GM19328 (cell line): ENCODE data around the gene ANO4.

ENCODE experiments used
- ATAC-seq: cut with Tn5 transposase; IDR thresholded peaks from one replicate; pipeline ENCODE4 v1.9.1; 2021; ENCODE audit warnings: mild to moderate bottlenecking, moderate library complexity; ENCODE audit not compliant: unreplicated experiment

ANO4 gene

DNA sequence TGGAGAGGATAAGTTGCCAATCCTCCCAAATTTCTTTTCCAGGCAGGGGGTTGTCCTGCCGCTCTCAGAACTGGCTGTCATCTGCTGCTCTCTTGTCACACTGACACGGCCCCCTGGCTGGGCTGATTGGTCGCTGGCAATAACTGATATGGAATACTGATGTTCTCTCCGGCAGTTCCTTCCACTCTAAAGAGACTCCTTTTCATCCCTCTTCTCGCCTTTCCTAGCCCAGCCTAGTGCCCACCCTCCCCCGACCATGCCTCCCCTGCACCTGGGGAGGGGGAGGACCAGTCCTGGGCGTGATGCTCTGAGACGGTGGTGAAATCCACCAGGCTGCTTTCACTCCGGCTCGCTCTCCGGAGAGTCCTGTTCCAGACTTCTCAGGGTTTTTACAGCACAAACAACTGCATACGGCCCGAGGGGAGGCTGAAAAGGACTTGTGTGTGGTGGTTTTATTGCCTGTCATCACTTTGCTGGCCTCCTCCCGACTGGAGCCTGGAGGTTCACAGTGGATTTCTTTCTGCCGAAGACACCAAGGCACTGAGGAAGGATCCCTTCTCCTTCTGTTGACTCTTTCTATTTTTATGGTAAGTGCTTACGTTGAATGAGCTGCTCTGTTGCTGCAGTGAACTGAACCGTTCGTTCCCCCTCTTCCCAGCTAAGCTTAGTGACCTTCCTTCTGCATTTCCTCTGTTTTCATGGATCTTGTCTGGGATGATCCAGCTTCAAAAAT, at the start of gene ANO4:
TSS of gene ANO4 (plus strand) at position 336 of the 733 bp plus-strand sequence. CDS start 107,010 bp downstream, outside the sequence.
- no peak for ATAC-seq

DNA sequence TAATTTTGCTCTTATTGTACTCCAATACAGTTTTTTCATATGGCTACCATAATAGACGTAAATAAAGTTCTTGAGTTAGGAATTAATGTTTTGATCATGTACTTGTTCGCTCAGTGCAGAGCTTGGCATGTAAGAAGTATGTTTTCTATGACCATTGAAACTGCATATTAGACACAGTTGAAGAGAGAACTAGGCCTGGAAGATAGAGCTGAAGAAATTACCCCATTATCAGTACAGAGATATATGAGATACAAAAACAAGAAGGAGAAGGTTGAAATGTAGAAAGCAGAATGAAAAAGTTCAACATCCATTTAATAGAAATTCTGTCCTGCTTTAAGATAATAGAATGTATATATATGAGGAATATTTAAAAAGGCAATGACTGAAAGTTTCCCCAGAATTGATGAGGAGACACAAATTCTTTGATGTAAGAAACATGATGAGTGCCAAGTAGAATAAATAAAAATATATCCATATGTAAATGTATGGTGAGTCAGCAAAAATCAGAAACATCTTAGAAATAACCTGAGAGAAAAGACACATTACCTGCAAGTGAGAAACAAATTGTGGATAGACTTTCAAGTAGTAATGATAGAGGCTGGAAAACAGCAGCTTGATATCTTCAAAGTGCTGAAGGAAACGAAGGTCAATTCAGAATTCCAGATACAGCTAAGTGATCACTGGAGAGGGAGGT, 49.1 kb upstream of the ANO4 start:
- ATAC-seq = no peak

DNA sequence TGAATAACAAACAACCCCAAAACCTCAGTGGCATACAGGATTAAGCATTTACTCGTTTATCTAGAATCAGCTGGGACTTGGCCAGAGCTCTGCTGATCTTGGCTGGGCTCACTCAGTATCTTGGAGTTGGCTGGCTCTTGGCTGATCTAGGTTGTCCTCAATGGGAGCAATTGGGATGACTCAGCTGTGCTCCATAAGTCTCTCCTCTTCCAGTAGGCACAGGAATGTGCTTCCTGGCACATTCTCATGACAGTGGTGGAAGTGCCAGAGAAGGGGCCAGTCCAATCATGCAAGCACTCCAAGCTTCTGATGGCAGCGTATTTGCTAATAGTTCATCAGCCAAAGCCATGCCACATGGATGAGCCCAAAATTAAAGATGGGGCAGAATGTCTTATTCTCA, 41.7 kb upstream of the ANO4 start:
- no peak for ATAC-seq

DNA sequence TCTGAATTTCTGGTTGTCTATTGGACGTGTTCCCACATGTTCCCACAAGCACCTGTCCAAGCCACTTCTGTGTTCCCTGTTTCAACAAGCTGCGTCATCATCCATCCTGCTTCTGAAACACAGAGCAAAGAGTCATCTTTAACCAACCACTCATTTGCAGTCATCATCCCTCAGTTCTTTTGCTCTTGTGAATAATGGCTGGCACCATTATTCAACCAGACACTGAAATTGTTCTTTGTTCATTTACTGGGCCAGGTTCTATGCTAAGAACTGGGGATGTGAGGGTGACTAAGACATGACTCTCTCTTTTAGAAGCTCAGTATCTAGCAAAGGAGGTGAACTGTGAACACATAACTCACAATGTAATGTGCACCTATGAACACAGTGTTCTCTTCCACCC, 40.7 kb upstream of the ANO4 start:
- no peak for ATAC-seq

DNA sequence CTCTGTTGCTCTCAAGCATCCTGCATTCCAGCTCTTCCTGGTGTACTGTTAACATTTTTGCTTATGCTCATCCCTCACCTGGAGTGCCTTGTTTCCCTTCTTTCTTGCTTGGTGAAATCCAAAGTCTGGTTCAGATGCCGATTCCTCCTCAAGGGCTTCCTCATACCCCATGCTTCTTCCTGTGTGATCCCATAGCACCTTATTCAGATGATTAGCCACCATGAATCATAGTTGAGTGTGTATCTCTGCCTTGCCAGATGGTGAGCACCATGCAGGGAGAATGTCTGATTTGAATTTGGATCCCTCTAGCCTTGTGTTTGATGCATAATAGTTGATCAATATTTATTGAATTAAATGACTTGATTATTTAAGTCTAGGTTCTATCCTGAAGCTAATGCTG, 39.4 kb upstream of the ANO4 start:
- ATAC-seq = no peak

DNA sequence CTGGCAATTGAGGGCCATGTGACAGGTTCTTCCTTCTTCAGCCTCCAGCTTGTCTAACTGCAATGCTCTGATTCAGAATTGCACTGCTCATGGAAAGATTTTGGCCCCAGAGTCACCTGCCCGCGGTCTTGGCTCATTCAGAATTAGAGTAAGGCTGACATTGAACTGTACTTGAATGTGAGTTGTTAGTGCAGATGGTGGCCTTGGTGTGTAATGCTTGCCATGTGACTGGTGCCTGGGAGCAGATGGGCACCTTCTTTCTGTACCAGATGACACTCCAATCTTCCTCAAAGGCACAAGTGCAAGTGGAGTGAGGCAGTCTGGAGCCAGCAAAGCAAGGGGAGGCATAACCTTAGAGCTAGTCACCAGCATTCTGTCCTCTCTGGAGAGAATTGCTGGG, 36.5 kb upstream of the ANO4 start:
- ATAC-seq = no peak

DNA sequence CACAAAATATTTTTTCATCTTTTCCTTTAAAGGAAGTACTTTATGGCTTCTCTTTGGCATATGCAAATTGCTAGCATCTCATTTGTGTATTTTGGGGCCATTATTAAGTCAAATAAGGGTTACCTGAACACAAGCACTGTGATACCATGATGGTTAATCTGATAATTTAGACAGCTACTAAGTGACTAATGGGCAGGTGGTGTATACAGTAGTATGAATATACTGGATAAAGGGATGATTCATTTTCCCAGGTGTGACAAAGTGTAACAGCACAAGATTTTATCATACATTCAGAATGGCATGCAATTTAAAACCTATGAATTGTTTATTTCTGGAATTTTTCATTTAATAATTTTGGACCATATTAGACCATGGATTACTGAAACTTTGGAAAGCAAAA, 27.2 kb upstream of the ANO4 start:
- ATAC-seq = no peak

DNA sequence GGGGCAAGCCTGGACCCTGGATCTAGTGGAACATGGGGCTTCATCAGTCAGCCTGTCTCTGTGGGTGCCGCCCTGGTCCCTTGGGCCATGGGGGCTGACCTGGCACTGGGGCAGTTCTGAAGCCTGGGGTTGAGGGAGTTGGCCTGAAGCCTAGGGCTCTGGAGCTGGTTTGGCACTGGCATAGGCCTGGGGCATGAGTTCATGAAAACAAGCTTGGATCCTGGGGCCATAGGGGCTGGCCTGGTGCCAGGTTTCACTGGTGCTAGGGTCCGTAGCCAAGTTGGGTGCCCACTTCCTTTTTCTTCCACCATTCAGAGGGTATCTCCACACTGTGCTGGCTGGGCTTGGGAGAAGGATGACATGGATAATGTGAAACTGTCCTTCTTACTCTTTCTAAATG, 26.6 kb upstream of the ANO4 start:
- no peak for ATAC-seq

DNA sequence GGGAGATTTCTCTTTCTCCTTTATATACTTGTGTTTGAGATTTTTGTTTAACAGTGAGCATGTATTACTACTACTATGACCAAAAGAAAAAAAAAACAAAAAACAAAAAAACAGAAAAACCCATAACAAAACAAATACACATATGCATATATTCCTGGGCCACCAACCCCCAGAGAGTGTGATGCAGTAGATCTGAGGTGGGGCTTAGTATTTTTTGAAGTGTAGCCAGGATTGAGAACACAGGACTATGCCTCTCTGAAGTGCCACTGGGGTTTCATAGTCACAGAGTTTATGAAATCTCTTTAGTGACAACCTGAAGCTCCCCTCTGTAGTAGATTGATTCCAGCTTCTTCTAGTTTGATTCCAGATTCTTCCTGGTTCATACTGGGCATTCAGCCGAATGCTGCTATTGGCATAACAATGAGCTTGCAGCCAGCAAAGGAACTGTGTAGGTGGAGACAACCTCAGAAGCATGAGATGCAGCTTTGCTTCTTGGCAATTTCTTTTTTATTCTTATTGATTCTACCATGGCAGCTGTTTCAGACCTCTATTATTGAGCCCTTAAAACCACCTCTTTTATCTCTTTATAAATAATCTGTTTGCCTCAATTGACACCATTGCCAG, 15.5 kb upstream of the ANO4 start:
- no peak for ATAC-seq

DNA sequence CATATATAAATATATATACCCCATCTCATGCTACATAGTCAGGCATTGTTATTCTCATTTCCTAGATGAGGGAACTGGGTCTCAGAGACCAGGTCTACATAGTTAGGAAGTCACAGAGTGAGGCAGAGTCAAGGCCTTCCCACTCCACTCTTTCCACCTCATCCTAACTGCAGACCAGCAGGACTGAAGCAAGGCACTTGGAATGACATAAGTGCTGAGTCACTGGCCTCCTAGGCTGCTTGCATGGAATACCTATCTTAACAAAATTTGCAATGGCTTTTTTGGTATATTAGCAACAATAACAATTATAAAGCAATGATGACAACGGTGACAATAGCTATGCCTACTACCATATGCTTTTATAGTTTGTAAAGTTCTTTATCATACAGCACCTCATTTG, 5.4 kb upstream of the ANO4 start:
- ATAC-seq = no peak

DNA sequence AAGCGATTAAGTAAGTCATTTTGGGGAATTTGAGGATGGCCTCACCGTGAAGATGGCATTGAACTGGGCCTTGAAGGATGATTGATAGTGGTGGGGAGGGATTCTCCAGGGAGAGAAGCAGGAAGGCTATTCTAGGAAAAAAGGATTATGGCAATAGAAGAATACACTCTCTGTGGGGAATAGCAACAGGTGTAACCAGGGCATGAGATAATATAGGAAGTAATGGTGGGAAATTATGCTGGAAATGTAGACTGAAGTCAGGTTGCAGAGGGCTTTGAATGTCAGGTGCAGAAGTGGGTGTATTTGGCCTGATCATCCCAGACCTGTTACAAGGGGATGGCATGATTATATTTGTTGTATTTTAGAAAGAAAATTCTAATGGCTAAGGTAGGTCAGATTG, 4.6 kb upstream of the ANO4 start:
- ATAC-seq = no peak

DNA sequence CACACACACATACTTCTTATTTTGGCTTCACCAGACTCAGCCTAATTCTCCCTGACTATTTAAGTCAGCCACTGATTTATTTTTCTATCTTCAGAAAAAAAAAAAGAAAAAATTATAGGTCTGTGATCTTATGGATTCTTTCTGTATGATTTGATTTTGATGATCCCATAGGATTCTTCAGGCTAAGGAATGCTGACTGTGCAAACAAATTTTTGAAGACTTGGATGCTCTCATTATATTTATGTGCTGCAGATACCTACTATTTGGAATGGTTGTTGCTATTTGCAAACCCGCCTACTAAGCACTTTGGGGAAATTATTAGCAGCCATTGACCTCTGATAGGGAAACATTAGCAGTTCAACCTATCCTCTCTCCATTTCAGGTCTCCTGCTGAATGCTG, 4.0 kb upstream of the ANO4 start:
- ATAC-seq = no peak

DNA sequence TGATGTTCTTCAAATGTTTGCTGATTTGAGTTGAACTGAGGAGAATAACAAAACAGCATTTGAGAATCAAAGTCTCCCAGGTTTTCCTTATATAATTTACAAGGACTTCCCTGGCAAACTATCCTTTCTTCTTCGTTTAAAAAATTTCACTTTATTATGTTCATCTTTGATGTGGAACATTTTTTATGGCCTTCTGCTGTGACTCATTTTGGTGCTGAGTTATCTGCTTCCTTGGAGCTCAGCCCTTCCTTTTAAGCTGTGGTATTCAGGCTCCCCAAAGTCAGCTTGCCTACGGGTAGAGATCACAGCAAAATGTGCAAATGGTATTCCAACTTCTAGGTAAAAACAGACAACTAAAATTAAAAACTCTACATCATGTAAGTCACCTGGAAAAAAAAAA, 1.4 kb upstream of the ANO4 start:
- ATAC-seq = no peak

DNA sequence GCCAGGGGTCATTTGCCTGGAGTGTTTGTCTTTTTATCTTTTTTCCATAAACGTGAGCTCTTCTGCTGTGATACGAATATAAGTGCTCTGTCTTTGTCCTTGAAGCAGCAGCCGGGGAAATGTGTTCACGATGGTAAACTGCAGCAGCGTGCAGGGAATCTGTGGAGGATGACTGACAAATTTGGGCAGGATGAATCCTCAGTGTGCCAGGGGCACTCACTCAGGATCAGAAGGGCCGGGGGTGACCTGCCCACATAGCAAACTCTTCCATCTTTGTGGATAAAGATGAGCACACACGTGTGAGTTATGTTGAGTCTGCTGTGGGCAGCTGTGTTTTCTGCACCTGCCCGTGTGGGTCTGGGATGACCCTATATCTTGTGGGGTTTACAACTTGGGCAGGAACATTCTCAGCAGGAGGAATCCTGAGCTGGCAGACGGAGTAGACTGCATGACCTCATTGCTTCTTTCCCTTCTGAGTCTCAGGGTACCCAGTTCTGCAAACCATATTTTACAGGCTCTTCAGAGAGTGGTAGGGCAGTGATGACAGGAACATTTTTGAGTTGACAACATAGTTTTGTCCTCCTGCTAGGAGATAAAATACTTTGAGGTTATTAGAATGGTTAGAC, 711 bp downstream of the ANO4 start:
- no peak for ATAC-seq

DNA sequence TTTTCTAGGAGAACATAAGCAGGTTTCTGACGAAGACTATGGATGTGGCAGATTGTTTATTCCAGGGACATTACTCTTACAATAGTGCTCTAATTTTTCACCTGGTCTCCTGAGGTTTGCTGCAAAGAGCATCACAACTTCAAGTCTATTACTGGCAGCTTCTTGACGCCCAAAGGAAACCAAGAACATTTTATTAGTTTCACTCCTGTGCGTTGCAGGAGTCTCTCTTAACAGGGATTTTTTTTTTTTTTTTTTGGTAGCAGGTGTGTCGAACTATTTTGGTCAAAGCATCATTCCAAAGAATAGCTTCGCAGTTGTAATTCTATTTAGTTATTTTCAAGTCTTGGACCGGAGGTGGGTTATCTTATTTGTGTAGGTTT, 1.2 kb downstream of the ANO4 start:
- ATAC-seq = no peak

DNA sequence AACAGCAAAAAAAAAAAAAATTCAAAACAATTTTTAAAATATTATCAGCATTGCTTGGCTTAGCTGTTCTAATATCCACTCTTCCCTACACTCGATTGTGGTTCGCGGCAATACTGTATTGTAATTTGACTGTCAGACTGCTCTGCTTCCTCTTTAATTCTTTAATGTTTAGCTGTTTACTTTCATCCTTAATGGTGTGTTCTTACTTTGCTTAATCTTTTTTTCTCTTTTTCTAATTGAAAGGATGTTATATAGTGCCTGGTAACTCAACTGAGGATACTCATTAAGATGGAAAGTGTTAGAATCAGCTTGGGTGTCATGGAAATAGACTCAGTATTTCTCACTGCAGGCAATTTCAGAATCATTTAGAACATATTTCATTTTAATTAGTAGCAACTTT, 2.0 kb downstream of the ANO4 start:
- no peak for ATAC-seq

DNA sequence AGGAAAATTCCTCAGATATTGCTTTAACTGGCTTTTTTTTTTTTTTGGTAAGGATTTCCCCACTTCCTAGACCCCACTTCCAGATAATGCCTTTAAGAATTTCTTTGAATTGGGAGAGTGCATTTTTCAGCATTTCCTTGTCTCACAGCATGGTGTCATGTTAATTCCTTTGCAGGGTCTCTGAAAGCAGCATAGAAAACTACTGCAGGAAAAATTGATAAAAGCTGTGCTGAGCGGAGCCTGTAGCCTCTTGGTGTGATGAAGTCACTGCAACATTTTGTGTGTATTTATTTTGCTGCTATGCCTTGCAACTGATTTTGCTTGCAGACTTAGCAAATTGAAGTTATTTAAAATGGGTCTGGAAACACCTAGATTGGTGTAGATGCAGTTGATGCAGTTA, 2.7 kb downstream of the ANO4 start:
- ATAC-seq = no peak

DNA sequence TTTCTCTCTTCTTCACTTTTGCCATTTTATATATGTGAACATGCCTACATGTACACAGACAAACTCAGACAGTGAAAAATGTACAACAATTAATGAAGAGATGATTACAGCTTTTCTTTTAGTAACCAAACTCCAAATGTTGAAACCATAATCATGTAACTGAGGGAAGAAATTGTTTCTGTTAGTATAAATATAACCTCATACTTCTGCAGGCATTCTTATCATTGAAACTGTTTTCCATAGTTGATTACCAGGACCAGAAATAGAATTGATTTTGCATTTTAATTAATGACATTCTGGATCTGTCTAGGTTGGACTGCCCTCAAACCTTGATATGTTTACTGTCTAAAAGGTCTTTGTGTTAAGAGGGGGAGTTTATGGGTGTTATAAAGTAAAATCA, 3.2 kb downstream of the ANO4 start:
- ATAC-seq = no peak

DNA sequence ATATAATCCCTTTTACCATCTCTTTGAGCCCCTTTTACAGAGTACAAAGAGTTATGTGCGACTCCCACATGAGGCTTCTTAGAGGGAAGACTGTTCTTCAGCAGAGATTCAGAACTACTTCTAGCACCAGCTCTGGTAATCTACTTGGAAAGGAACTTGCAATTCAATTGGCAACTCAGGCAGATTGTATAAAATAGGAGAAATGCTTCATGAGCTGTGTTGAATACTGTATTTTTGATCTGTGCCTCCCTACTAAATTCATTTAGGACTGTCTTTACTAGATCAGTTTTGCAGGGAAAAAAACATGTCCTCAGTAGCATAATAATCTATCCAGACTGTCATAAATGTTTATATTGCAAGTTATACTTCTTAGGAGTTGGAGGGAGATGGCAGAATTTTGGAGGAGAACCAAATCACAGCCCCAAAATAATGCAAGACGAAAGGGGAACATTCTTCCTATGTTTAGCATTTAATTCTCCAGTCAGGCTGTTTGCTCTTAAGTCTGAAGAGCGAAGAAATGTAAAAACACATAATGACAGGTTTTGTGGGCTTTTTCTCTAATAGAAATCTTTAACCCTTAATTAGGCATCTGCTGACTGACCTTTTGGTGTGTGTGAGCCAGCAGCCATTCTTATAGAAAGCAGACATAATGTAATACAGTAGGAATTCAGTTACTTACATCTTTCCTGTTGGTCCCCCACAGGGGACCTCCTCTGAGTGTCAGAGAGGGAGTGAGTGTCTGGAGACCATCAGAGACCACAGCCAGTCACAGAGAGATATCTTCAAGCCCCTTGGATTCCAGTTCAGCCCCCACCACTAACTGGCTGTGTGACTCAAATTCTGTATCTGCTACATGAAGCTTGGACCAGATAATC, 3.9 kb downstream of the ANO4 start:
- no peak for ATAC-seq

DNA sequence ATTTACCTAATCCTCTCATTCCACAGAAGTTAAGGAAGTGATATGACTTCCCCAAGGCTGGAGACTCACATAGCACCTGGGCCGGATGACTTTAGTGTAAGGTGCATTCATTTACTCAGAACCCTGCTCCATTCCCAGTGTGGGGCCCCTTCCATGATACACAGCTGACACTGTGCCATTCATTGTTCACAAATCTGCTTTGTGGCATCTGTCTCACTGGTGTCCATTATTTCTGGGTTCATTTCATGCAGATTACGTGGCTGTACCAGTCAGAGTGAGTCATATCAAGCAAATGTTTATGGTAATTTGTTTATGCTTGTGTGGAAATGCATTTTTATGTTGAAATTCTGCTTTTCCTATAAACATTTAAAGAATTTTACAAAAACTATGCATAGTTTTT, 5.2 kb downstream of the ANO4 start:
- ATAC-seq = no peak

DNA sequence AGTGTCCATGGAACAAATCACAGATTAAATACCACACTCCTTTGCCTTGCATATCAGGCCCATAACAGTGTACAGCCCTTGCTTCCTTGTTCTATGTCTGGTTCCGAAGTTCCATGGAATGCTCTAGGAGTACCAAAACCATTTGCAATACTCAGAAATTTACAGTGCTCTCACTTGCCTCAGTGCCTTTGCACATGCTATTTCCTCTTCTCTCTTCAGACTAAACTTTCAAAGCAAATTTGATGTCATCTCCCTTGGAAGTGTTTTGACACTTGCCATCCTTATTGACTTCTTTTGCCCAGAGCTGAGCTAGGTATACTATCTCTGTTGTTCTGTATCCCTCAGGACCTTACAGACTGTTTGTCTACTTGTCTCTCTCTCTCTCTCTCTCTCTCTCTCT, 6.1 kb downstream of the ANO4 start:
- no peak for ATAC-seq
